ENCODE results near the gene EPB41L1.

EPB41L1 gene

DNA sequence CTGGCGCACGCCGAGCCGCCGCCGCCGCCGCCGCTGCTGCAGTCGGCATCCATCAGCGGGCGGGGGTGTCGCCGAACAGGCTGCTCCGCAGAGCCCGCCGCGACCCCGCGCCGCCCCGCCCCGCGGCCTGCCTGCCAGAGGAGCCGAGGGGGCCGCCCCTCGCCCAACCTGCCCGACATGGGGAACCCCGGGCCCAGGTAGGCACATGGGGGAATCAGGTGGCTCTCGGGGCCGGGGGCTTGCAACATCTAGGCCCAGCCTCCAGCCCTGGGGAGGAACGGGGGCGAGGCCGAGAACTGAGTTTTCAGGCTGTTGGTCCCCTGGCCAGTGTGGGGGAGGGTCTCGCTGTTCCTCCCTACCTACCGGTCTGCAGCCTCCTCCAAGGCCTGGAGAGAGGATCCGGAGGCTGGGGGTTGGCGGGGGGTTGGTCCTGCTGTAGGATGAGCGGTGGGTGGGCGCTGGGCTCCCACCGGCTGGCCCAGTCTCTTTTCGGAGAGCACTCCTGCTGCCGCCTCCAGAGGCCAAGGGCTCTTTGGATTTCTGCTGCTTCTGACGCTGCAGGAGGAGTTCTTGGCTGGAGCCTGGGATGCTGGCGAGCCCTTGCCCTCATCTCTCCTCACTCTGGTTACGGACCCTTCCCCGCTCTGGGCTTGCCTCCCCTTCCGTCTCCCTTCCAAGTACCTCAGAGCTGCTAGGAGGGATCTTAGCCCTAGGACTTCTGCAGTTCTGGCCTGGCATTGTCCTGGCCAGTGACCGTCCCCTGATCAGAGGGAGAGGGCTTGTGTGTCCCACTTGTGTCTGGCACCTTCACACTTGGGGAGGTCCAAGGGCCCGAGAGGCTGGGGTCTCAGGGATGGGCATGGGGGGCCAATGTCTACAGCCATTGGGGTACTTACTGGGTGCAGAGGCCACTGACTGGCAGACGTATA is at the start of gene EPB41L1:
TSS of gene EPB41L1 (plus strand) at position 41 of the 929 bp plus-strand sequence. CDS start 19,038 bp downstream, outside the sequence.
- no peak for DNase-seq (ENCODE audit: low read depth in 2 of 2)

DNA sequence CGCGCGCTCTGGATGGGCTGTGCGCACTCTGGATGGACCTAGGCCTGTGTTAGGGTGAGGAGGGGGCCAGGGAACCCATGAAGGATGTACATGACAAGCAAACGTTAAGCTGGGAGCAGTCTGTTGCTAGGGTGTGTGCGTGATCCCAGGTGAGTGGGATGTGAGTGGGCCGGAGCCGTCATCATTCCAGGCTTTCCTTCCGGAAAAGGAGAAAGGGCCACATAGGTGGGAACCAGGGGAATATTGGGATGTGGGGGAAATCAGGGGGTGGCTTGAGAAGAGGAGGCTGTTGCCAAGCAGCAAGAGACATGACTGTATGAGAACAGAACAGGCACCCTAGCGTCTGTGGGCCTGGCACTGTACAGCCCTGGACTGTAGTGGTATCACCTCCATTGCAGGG is 49.7 kb upstream of the EPB41L1 start:
- no peak for DNase-seq (ENCODE audit: low read depth in 2 of 2)

DNA sequence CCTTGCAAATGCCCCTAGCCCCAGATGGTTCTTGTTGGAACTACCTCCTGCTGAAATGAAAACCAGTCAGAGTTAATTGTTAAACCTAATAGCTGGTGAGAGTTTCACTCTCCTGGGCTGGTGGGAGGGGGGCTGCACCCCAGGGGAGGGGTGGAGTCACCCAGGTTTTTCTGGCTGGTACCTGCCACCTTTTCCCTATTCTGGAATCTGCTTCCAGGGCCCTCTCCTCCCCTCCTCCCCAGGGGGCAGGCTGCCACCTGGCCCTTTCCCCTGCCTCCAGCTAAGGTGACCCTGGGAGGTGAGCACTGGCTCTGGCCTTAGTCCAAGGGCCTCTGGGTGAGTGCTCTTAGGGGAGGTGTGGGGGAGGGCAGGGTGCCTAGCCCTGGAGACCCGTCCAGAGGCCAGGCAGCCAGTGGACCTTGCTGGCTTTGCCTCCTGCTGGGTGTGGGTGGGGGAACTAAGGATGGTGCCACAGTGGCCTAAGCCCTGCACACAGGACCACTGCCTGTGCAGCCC is 48.8 kb upstream of the EPB41L1 start:
- no peak for DNase-seq (ENCODE audit: low read depth in 2 of 2)

DNA sequence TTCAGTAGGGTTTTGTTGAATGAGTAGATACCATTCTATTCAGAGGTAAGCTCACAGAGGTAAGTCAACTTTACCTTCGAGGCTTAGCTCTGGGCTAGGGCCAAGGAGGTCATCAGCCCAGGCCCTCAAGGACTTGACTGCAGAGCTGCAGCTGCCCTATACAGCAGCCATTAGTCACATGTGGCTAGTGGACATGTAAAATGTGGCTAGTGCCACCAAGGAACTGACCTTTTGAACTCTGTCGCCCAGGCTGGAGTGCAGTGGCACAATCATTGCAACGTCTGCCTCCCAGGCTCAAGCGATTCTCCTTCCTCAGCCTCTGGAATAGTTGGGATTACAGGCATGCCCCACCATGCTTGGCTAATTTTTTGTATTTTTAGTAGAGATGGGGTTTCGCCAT is 47.9 kb upstream of the EPB41L1 start:
- no peak for DNase-seq (ENCODE audit: low read depth in 2 of 2)

DNA sequence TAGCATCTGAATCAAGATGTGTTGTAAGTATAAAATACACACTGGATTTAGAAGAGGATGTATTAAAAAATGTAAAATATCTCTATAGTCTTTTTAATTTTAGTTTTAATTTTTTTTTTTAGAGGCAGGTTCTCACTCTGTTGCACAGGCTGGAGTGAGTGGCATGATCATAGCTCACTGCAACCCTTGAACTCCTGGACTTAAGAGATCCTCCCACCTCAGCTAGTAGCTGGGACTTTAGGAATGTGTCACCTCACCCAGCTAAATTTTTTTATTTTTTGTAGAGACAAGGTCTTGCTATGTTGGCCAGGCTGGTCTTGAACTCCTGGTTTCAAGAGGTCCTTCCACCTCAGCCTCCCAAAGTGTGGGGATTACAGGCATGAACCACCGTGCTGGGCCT is 46.7 kb upstream of the EPB41L1 start:
- DNase-seq (ENCODE audit: low read depth in 2 of 2): no peak

DNA sequence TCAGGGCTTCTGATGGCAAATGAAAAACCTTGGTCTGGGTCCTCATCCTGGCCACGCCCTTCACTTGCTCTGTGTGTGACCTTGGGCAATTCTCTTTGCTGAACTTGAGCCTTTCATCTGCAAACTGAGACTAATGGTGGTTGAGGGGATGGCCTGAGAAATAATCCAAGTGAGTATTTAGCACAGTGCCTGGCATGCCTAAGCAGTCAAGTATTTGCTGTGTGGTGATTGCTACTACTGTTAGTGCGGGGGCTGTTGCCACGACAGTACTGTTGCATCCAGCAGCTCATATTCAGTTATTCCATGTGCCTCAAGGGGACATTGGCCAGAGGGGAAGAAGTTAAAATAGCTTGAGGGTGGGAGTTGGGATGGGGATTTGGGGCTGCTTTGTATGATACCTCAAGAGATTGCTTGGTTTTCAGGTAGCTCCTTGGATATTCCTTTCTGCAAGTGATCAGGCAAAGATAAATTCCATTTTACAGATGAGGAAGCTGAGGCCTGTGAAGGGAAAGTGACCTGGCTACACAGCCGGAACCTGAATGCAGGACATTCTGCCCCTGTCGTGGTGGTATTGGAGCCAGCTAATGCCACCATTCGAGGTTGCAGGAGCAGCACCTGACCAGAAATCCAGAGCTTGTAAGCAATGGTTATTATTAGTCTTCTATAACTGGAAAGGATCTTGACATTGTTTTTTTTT is 45.1 kb upstream of the EPB41L1 start:
- no peak for DNase-seq (ENCODE audit: low read depth in 2 of 2)

DNA sequence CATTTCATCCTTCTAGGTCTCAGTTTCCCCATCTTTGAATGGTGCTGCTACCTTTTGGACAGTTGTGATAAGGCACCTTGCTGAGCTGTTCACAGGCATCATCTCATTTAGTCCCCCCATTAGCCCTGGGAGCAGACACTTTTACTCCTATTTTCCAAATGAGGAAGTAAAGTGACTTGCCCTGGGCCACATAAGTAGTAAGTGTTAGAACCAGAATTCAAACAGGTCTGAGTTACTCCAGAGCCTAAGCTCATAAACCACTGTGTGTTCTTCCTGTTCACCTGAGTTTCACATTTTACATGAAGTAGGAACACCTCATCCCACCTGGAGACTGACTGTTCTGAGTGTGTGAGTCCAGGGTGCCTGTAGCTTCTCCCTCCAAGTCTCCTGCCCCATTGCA is 43.5 kb upstream of the EPB41L1 start:
- no peak for DNase-seq (ENCODE audit: low read depth in 2 of 2)

DNA sequence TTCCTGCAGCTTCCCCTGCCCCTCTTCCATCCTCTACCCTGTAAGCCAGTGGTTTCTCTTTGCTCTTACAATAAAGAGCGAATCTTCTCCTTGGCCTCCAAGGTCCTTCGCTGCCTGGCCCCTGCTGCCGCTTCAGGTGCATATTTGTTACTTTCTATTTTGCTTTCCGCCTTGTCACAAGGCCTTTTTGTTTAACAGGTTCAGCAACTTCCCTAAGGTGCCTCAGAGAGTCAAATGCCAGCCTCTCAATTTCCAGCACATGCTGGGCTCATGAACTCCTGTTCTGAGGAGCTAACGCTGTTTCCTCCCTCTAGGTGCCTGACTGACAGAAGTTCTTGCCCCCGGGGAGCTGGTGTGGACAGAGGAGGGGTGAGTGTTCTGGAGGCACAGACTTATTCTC is 42.4 kb upstream of the EPB41L1 start:
- DNase-seq (ENCODE audit: low read depth in 2 of 2): no peak

DNA sequence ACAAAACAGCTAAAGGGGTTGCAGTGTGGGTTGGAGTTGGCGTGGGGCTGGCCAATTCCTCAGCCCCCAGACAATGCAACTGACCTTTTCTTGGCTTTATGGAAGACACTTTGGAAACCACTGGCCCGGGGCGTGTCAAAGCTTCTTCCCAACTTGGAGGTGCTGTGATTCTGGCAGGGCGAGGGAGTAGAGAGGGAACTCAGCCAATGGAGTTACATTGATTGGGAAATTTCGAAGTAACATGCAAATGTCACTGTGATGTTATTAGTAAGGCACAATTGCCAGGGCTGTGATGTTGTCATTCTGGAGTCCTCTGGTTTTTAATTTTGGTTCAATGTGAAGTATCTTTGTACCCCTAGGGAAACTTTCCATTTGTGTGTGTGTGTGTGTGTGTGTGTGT is 41.5 kb upstream of the EPB41L1 start:
- DNase-seq (ENCODE audit: low read depth in 2 of 2): no peak

DNA sequence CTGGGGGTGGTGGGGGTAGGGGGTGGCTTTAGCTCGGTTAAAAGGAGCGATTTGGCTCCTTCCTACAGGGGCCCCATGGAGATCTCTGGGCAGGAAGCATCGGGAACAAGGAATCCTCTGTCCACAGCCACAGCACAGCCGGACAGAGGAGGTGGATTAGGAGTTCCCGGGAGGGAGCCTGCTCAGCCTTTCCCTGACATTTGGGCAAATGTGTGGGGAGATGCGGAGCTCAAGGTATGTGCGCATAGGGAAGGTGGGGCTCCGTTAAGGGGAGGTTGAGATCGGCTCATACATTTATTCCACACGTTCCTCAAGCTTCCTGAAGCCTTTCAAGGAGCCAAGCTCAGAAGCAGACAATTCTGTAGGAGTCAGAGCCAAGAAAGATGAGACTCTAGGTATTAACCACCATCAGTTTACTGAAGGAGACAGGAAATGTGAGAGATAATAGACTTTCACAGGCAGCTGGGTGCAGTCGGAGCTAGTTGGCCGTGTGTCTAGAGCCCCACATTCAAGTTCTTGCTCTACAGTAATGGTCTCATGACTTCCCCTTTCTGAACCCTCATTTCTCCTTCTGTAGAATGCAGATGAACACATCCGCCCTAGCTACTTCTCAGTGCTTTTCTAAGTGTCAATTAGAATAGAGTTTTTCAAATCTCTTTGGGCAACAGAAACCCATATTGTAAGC is 40.8 kb upstream of the EPB41L1 start:
- no peak for DNase-seq (ENCODE audit: low read depth in 2 of 2)

DNA sequence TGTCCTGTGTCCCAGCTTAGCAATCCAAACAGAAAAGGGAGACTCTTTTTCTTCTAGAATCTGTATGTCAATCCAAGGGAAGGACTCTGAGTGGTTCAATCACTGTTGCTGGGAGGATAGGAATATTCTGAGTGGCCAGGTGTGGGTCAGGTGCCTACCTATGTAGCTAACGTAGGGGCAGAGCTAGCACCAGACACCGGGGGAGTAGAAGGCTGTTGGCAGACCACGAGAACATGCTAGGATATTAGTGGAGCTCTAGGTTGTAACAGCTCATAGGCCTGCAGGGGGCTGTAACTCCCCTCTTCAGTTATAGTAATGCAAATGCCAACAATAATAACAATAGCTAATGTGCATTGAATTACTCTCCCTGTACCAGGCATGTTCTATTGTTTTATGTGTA is 39.8 kb upstream of the EPB41L1 start:
- no peak for DNase-seq (ENCODE audit: low read depth in 2 of 2)

DNA sequence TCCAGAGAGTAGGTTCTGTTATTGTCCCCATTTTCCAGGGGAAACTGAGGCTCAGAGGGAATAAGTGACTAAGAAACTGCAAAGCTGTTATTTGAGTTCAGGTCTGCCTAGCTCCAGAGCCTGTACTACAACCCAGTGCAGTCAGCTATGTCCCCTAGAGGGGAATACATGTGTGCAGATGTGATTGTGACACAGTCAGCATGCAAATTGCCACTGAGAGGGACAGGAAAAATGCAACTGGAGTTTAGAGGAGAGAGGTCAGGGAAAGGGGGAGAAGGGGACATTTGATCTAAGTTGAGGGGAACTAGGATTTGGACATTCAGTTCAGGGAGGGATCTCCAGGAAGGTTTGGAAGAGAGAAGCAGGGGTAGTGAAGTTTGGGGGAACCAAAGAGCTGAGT is 38.6 kb upstream of the EPB41L1 start:
- no peak for DNase-seq (ENCODE audit: low read depth in 2 of 2)

DNA sequence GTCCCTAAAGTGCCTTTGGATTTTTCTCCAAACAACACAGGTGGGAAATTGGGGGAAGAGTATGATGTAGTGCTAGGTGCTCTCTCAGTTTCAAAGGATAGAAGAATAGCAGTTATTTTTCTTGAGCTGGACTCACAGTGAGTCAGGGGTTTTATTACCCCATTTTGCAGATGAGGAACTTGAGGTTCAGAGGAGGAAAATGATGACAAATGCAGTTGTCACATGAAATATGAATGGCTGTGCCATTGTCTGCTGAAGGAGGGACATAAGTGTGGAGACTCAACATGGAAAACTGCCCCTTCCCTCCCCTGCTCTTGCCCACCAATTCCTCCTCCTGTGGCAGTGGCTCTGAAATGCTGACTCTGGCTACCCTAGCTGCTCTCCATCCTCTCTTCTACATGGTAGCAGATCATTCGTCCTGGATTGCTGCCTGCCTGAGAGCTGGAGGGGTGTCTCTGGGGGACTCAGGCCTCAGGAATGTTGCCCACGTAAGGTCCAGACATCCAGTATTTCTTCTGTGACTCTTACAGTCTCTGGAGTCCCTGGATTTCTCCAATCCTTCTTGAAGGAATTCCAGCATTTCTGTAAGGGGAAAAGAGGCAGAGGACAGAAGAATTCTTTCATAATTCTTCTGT is 37.6 kb upstream of the EPB41L1 start:
- DNase-seq (ENCODE audit: low read depth in 2 of 2): no peak

DNA sequence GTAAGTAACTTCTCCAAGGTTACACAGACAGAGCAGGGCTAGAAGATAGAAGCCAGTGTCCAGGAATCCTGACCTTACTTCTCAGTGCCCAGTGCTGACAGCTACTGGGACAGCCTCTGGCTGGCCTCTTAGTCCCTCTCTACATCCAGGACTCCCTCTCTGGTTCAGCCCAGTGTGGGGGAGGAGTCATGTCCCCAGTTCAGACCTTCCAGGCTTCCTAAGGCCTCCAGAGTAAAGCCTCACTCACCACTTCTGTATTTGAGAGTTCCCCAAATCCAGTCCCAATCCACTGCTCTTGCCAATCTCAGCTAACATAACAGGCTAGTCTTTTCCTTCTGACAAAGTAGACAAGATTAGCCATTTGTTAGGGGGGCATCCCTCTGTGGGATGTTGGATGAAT is 36.9 kb upstream of the EPB41L1 start:
- DNase-seq (ENCODE audit: low read depth in 2 of 2): no peak

DNA sequence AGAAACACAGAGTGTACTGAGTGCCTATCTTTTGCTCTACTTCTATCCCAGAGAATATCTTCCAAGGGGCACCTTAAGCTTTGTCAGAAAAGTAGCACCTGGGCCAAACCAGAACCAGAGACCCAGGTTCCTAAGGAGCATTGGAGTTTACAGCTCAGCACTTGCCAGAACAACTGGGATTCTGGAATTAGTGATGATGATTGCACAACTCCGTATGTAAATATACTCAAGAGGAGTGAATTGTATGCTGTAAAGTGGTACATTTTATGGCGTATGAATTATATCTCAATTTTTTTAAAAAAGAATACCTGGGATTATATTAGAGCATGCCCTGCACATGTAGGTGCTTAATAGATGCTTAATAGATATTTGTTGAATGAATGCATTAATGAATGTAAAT is 36.2 kb upstream of the EPB41L1 start:
- DNase-seq (ENCODE audit: low read depth in 2 of 2): no peak

DNA sequence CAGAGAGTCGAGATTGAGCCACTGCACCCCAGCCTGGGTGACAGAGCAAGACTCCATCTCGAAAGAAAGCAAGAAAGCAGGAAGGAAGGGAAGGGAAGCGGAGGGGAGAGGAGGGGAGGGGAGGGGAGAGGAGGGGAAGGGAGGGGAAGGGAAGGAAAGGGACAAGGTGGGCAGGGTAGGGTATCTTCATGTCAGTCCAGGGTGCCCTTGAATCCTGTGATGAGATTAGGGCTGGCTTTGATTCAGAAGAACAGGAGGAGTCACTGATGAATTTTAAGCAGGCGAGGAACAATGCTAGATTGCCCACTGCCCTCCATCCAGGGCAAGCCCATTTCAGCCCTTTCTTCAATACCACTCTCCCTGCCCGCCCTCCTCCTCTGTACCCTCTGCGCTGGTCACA is 35.0 kb upstream of the EPB41L1 start:
- no peak for DNase-seq (ENCODE audit: low read depth in 2 of 2)

DNA sequence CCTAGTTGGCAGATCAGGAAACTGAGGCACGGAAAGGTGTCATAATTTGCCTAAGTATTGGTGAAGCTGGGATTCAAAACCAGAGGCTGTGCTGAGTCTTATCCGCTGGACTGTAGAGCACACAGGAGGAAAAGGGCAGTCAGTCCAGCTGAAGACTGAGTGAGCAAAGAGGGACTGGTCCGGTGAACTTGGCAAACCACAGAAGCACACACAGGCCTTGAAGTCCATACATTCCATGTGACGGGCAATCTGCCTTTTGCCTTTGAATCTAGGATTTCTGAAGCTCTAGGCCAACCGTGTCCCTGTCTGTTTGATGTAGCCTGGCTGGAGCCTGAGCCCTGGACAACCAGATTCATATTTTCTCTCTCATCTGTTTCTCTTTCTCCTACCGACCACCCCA is 34.3 kb upstream of the EPB41L1 start:
- no peak for DNase-seq (ENCODE audit: low read depth in 2 of 2)

DNA sequence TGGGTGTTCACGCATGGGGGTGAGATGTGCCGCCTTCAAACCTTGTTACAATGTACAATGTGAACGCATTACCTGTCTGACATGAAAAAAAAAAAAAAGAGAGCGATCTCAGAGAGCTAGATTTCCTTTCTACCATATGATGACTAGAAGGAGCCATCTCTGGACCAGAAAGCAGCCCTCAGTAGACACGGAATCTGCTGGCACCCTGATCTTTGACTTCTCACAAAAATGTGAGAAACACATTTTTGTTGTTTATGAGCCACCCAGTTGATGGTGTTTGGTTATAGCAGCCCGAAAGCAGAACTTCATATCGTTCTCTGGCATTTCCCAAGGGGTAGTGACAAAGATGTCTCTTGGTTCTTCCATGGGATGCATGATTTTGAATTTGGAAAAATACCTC is 33.5 kb upstream of the EPB41L1 start:
- DNase-seq (ENCODE audit: low read depth in 2 of 2): no peak

DNA sequence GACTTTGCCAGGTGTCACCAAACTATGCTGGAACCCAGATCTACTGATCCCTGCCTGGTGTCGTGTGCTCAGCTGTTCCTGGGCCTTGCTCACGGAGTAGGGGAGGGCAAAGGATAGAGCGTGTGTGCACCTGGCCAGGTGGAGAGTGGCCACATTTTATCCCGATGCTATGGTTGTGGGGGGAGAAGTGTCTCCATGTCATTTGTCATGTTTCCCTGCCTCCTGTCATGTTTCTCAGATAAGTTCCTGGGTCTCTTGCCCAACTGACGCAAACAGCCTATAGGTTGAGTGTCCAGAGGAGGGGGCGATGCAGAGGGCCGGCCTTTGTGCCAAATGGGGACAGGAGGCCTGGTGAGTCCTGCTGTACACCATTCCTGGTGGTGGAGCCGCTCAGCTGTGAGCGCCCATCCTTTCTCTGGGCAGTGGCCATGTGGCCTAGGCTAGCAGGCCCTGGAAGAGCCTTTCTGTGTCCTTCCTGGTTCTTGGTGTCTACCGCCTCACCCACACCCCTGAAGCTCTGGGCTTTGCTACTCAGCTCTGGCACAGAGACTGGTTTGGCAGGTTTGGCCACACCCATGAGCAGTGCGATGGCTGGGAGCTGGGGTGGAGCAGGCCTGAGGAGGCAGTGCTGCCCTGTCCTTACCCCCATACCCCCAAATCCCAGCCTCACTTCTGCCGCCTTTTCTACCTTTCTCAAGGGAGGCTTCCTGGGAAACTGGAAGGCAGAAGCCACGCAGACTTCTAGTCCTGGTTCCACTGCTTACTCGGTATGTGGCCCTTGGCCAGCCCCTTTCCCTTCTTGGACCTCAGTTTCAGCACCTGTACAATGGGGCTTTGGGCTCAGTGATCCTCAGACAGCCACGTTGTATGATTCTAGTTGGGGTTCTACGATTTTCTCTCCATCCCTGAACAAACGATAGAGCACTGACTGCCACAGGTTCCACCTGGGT is 32.3 kb upstream of the EPB41L1 start:
- no peak for DNase-seq (ENCODE audit: low read depth in 2 of 2)

DNA sequence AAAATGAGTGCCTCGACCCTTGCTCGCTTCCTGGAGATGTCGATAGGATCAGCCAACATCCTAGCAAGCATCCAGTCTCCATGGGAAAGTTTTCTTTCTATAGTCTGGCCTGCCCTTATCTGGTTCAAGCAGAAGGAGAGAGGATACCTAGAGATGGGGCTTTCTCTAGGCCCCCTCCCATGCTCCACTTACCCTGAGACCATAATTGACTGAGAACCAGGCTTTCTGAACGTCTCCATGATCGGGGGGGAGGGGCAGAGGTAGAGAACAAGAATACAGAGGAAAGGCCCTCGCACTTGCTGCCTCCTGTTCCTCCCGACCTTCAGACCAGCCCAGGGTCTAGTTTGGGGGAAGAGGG is 31.6 kb upstream of the EPB41L1 start:
- no peak for DNase-seq (ENCODE audit: low read depth in 2 of 2)

DNA sequence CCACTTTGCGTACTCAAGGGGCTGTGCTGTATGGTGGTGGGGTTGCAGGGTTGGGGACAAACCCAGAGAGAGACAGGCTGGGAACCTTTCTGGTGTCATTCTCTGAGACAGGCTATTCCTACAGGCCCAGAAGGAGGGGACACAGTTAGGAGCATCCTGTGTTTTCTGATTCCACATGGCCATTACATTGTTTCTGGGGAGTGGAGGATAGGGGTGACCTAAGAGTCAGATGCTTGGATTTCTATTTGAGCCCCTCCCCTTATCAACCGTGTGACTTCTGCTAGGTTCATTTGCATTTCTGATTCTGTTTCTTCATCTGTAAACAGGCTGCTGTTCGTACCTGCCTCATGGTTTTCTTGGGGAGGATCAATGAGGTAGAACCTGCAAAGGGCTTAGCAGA is 29.4 kb upstream of the EPB41L1 start:
- DNase-seq (ENCODE audit: low read depth in 2 of 2): no peak

Measured in stimulated activated CD8-positive, alpha-beta memory T cell treated with anti-CD3 and anti-CD28 coated beads, Interleukin-7, amount 100 ng/mL, for 4 hours (primary cell).